Activated CD8-positive, alpha-beta memory T cell treated with anti-CD3 and anti-CD28 coated beads, Interleukin-2, amount 50 U/mL, for 48 hours (primary cell): Measurements from ENCODE around the gene JMJD6.
"Not testable (repeated sequence)": the region's sequence is repeated elsewhere in the genome, so short reads cannot be mapped to it uniquely, and the experiment has no call there.

ENCODE experiments used
- DNase-seq: peaks from one replicate; pipeline ENCODE4 v3.0.0-alpha.2; 2020

The JMJD6 gene

DNA sequence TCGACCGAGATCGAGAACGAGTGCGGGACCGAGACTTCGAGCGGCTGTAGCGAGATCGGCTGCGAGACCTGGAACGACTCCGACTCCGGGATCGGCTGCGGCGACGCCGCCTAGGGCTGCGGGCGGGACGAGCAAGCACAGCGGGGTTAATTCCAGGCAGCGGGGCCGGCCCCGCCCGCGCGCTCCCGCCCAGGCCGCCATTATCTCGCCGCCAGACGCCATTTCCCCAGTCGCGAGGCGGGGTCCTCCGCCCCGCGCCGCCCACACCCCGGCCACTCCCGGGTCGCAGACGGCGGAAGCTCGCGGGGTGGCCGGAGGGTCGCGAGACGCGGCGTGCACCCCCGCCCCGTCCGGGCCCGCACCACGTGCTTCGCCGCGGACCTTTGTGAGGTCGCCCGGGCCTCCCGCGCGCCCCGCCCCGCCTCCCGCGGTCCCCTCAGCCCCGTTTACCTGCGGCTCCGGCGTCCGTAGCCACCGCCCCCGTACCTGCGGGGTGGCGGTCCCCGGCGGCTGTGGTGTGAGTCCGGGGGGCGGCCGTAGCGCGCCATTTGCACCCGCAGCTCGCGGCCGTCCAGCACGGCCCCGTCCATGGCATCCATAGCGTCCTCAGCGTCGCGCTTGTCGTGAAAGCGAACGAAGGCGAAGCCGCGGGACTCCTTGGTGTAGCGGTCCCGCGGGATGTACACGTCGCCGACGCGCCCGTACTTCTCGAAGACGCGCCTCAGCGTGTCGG lies 10.1 kb upstream of the JMJD6 start:
- DNase-seq: peak; percentile 84

DNA sequence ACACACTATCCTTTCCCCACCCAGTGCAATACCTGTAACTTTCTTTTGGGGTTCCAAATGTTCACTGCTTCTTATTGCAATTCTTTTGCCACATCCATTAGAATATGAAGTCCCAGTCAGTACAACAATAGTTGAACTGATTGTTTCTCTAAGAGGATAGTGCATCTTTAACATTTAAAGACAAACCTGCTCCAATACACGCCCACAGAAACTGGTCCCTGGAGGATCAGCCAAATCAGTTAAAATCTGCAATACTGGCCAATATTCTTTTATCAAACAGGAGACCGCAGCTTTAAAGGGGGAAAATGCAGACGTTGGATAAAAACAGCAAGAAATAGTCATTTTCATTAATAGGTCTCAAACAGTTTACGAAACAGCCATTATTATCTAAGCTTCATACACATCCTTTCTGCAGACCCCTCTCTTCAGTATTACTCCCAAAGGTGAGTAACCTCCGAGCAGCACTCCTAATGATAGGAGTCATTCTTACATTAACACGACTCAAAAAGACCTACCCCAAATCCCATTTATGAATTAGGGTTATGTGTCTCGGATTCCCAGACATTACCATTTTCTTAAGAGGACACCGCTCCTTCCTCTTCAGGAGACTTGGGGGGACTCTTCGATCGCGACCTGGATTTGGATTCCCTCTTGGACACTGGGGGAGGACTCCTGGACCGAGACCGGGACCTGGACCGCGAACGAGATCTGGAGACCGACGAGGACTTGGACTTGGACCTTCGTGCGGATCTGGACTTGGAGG lies 9.4 kb upstream of the JMJD6 start:
- no peak for DNase-seq

- DNase-seq: no peak
Measured at GRCh38 chr17:76735006-76735405, 8.6 kb upstream of the JMJD6 start.

DNA sequence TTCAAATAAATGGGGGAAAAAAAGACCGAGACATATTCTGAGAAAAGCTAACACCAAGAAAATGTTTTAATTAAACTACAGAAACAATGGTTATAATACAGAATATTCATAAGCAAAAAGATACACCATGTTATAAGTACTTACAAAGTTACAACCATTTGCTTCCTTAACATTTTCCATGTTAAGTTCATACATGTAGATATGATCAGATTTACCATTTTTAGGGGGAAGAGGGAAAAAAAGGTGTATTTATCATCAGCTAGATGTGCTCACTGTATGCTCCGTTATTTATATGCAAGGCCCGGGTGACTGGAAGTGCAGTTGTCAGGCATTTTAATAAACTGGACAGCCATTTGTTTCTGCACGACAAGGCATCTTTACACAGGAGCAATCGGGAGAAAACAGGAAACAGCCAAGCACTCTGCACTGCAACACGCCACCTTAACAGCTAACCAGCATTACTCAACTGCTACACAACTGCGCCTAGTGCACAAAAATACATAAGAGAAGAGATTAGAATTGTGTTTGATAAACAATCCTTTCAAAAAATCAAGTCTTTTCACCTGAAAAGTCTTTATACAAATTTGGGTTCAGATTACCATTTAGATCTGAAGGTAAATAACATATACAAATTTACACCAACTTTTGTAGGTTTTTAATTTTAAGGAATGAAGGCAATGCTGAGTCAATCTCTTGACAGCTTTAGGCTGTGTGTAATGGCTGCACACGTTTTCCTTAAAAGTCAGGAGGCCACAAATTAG lies 7.9 kb upstream of the JMJD6 start:
- no peak for DNase-seq

GRCh38 chr17:76733618-76733957 lies 7.2 kb upstream of the JMJD6 start:
- DNase-seq: no peak

- DNase-seq: no peak
Measured at GRCh38 chr17:76732734-76733617, 6.6 kb upstream of the JMJD6 start.

DNA sequence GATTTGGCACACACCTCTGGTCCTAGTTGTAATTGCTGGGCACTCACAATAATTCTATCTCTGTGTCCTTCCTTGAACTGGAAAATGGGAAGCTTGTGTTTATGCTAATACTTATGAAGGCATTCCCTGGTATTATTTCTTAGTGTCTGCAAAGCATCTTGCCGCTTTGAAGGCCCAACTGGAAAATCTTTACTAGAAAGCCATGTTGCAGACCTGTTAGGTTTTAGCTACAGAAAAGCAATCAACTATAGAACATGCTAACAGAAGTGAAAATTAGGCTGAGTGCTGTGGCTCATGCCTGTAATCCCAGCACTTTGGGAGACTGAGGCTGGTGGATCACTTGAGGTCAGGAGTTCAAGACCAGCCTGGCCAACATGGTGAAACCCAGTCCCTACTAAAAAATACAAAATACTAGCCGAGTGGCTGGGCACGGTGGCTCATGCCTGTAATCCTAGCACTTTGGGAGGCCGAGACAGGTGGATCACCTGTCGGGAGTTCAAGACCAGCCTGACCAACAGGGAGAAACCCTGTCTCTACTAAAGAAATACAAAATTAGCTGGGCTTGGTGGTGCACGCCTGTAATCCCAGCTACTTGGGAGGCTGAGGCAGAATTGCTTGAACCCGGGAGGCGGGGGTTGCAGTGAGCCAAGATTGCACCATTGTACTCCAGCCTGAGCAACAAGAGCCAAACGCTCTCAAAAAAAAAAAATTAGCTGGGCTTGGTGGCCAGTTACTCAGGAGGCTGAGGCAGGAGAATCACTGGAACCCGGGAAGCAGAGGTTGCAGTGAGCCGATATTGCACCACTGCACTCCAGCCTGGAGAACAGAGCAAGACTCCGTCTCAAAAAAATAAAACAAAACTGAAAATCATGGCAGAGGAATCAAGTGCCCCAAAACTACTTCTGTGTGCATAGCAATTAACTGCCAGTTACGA lies 5.7 kb upstream of the JMJD6 start:
- not testable (repeated sequence) for DNase-seq

DNA sequence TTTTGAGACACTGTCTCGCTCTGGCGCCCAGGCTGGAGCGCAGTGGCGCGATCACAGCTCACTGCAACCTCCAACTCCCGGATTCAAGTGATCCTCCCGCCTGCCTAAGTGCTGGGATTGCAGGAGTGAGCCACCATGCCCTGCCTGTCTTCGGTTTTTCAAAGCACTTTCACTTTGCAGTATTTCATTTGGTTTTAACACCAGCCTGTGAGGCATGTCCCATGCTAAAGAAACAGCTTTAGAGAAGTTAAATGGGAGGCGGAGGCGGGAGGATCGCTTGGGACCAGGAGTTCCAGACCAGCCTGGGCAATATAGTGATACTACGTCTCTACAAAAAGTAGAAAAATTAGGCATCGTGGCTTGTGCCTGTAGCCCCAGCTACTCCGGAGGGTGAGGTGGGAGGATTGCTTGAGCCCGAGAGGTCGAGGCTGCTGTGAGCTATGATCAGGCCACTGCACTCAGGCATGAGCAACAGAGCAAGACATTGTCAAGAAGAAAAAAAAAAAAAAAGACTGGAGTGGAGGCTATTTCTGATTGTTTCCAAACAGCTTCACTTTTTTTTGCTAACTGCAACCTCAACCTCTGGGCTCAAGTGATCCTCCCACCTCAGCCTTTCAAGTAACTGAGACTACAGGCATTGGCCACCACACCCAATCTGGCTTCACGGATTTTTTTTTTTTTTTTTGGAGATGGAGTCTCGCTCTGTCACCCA lies 1.5 kb upstream of the JMJD6 start:
- no peak for DNase-seq

- DNase-seq: peak; percentile 94
Measured at GRCh38 chr17:76726776-76727718, 641 bp upstream of the JMJD6 start, which contains the start of gene METTL23. TSS of gene METTL23 (plus strand) at chr17:76726839. CDS start at chr17:76729711, 2,872 bp downstream.

GRCh38 chr17:76725580-76726230 lies 701 bp downstream of the JMJD6 start:
- DNase-seq: peak; percentile 87

DNA sequence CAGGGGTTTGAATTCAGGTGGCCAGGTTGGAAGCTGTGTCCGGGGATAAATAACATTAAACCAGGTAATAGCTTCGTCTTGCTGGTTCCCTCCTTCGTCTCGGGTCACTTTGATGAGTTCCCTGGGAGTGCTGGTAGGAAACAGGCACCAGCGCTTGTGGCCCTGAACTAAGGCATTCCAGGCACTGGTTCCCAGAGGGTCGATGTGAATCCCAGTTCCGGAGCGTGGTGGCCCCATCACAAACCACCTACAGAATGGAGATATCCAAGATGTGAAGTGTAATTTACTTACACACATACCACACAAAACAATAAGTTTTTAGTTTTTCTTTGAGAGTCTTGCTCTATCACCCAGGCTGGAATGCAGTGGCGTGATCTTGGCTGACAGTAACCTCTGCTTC lies 2.6 kb downstream of the JMJD6 start:
- no peak for DNase-seq

DNA sequence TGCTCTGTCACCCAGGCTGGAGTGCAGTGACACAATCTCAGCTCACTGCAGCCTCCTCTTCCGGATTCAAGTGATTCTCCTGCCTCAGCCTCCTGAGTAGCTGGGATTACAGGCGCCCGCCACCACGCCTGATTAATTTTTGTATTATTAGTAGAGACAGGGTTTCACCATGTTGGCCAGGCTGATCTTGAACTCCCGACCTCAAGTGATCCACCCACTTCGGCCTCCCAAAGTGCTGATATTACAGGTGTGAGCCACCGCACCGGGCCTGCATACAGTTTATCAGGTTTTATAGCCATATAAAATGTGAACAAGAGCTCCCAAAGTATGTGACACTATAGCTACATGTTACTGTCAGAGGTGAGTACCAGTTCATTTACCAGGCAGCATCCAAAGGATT lies 3.4 kb downstream of the JMJD6 start:
- DNase-seq: not testable (repeated sequence)

GRCh38 chr17:76722279-76722678 lies 4.1 kb downstream of the JMJD6 start:
- DNase-seq: no peak

- no peak for DNase-seq
Measured at GRCh38 chr17:76721463-76721862, 4.9 kb downstream of the JMJD6 start.

- no peak for DNase-seq
Measured at GRCh38 chr17:76720941-76721340, 5.5 kb downstream of the JMJD6 start.

DNA sequence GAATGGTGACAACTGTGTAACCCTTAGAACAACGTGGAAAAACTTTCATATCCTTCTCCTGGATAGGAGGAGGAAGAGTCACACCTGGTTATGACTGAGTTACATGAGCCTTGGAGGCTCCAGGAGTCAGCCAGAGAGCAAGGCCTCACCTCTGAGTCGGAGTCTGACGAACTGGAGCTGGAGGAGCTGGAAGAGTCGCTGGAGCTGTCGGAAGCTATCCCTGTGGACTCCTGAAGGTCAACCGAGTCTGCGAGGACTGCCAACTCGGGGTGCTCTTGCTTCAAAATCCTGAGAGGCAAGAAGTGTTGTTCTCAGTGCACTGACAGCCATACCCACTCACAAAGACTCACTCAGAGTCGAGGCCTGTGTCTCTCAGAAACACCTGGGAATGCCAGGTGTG lies 6.2 kb downstream of the JMJD6 start:
- no peak for DNase-seq

GRCh38 chr17:76718516-76718915 lies 7.9 kb downstream of the JMJD6 start:
- DNase-seq: no peak

DNA sequence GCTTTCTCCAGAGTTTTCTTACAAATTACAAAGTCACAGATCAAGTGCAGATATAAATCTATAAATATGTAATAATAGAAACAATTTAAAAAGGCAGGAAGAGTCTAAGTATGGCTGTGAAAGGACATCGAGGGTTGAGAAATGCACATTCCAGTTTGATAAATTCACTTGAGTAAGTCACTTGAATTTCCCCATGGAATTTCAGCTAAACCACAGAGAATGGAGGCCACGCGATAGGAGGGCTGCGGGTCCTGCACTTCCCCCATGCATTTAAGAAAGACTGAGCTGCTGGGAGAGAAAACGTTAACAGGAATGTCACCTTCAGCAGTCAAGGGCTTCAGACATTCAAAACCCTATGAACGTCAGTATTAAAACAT lies 9.6 kb downstream of the JMJD6 start:
- DNase-seq: no peak
